GM19240 (cell line): ENCODE results near the gene SDR9C7.

Source experiments
- DNase-seq: peaks from one replicate; pipeline ENCODE4 v3.0.0; 2011; ENCODE audit warnings: low spot score; ENCODE audit not compliant: insufficient read length

Gene SDR9C7

DNA sequence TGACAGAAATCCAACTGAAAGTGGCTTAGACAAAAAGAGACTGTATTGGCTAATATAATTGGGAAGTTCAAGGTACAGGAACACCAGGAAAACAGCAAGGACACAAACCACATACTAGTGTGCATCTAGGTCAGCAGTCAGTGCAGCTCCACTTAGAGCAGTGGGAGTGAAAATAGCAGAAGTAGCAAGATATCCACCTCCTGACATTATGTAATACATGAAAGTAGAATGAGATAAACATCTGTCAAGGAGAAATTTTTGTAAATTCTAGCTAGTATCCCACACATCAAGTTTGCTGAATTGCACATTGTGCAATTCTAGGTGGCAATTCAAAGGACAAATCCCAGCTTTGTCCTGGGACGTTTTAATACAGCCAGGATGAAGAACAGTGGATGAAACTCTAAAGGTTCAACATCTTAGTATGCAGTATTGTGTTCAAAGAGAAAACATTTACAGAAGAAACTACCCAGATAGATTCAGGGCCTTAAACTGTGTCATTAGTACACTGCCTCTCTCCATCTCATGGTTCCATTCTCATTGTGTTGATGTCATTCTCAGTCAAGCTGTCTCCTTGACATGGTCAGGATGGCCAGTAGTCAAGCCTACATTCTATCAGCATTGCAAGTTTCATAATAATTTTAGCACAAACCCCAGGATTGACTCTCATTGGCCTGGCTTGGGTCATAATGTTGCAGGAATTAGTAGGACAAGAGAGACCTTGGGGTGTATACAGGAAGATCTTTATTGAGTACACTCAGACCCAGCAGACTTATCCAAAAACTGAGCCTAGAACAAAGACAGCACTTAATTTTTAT lies 56.8 kb downstream of the SDR9C7 start:
- no peak for DNase-seq

GRCh38 chr12:56874821-56875220 lies 59.4 kb downstream of the SDR9C7 start:
- DNase-seq: no peak

DNA sequence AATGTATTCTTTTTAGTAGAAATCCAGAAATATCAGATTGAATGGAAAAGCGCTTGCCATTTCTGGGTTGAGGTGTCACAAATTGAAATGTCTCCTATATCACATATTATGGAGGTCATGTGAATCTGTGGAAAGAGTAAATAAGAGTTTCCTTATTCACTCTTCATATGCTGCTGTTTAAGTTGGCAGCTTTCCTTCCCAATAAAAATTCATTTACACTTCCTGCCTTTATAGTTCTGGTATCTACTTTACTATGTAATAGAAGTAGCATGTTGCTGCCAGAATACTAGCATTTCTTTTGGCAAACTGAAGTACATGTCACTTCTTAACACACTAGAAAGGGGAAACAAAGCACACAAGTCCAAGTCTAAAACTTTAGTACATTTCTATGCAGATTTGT lies 60.8 kb downstream of the SDR9C7 start:
- DNase-seq: no peak
